Esophagus (tissue), 2 donors: ENCODE measurements around the gene LRIG3. TPM values are rescaled to one million over a fixed set of nuclear protein-coding genes. Genes with fewer than 3 reads are reported as not detected.
"Not testable (repeated sequence)": the region's sequence is repeated elsewhere in the genome, so short reads cannot be mapped to it uniquely, and the experiment has no call there.

Source experiments
- H3K27ac ChIP-seq, 2 donors: one replicate each; pipeline ENCODE4 v1.5.1; 2013; ENCODE audit warnings: low read depth in 2 of 2, mild to moderate bottlenecking in 2 of 2, inconsistent platforms in 1 of 2, low read length in 1 of 2, moderate library complexity in 1 of 2
- H3K27me3 ChIP-seq, 2 donors: one replicate each; pipeline ENCODE4 v1.6.1; 2013; ENCODE audit warnings: low read length in 2 of 2, control low read depth in 1 of 2, mild to moderate bottlenecking in 1 of 2; ENCODE audit not compliant: insufficient read depth in 2 of 2, control insufficient read depth in 1 of 2
- H3K36me3 ChIP-seq, 2 donors: one replicate each; pipeline ENCODE4 v1.6.1; 2013; ENCODE audit warnings: low read length in 1 of 2; ENCODE audit not compliant: control insufficient read depth in 2 of 2, insufficient read depth in 2 of 2
- H3K4me1 ChIP-seq, 2 donors: one replicate each; pipeline ENCODE4 v1.6.1; 2013; ENCODE audit warnings: low read length in 1 of 2; ENCODE audit not compliant: control insufficient read depth in 2 of 2, insufficient read depth in 2 of 2
- H3K4me3 ChIP-seq, 2 donors: one replicate each; pipeline ENCODE4 v1.5.1; 2013; ENCODE audit warnings: low read length in 2 of 2, mild to moderate bottlenecking in 2 of 2, low read depth in 1 of 2, moderate library complexity in 1 of 2
- H3K9me3 ChIP-seq, 2 donors: one replicate each; pipeline ENCODE4 v1.6.1; 2013; ENCODE audit warnings: mild to moderate bottlenecking in 2 of 2, low read depth in 1 of 2, low read length in 1 of 2, moderate library complexity in 1 of 2; ENCODE audit not compliant: control insufficient read depth in 2 of 2, insufficient read depth in 1 of 2
- WGBS, 2 donors: extraction: QIAGEN DNeasy Blood & Tissue Kit; methylation state at CpG; one replicate each; pipeline ENCODE4 v1.1.7; 2013; 5-methylcytosine and 5-hydroxymethylcytosine counted together
- polyA plus RNA-seq, 2 donors: library from polyadenylated mRNA; stranded (reverse); fragments of 200-250 nt; gene quantifications; one replicate each; pipeline ENCODE4 v1.2.3, GENCODE V29; 2013
- donor health status: healthy with polysubstance abuse.
- donor health status: Bipolar disorder and iron deficiency.

LRIG3 gene
- polyA plus RNA-seq, 2 donors: 9.9 to 13.7 TPM

GRCh38 chr12:58959639-58960300 is 39.5 kb upstream of the LRIG3 start:
- Histone ChIP-seq H3K27me3 (no peaks in the 10 kb centered on the region), H3K9me3 (no peaks in the 10 kb centered on the region), H3K4me3 (no peak overlapping the region), H3K4me1 (no peaks in the 10 kb centered on the region), H3K36me3 (no peaks in the 10 kb centered on the region), H3K27ac (no peak overlapping the region)
- WGBS, 2 donors: 65 to 86% methylated on average over 1 of the region's 1 CpG

DNA sequence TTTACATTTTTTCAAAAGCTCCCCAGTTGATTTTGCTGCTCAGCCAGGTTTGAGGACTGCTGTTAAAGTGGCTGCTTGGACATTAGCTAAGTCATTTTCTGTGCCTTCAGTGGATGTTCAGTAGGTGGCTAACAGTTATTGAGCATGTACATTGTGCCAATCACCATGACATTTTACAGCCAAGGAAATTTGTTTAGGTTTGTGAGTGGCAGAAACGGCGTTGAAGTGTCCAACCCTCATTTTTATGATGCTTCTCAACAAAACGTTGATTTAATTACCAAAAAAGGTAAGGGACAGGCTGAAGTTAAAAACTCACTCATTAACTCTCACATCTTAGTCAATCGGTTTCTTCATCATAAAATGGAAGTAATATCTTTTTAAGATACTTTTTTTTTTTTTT is 37.0 kb upstream of the LRIG3 start:
- no peaks in the 10 kb centered on the region for H3K9me3 ChIP-seq
- no peak overlapping the region for H3K4me3 ChIP-seq
- no peaks in the 10 kb centered on the region for H3K27me3 ChIP-seq
- H3K36me3 ChIP-seq: no peaks in the 10 kb centered on the region
- no peak overlapping the region for H3K27ac ChIP-seq
- no peaks in the 10 kb centered on the region for H3K4me1 ChIP-seq
- 82 to 84% methylated on average over 4 of the region's 4 CpGs for WGBS, 2 donors

GRCh38 chr12:58955849-58956248 is 35.5 kb upstream of the LRIG3 start:
- WGBS, 2 donors: 52 to 82% methylated on average over 1 of the region's 1 CpG
- Histone ChIP-seq H3K4me1 (no peaks in the 10 kb centered on the region), H3K27ac (no peak overlapping the region), H3K27me3 (no peaks in the 10 kb centered on the region), H3K4me3 (no peak overlapping the region), H3K9me3 (no peaks in the 10 kb centered on the region), H3K36me3 (no peaks in the 10 kb centered on the region)

- H3K27me3 ChIP-seq: no peaks in the 10 kb centered on the region
- no peaks in the 10 kb centered on the region for H3K36me3 ChIP-seq
- 78 to 84% methylated on average over 3 of the region's 3 CpGs for WGBS, 2 donors
- H3K9me3 ChIP-seq: no peaks in the 10 kb centered on the region
- H3K27ac ChIP-seq: no peak overlapping the region
- H3K4me3 ChIP-seq: no peak overlapping the region
- peaks cover 0 to 2% of the 10 kb centered on the region in 2 donors for H3K4me1 ChIP-seq
Observed at GRCh38 chr12:58954002-58954401, 33.7 kb upstream of the LRIG3 start.

DNA sequence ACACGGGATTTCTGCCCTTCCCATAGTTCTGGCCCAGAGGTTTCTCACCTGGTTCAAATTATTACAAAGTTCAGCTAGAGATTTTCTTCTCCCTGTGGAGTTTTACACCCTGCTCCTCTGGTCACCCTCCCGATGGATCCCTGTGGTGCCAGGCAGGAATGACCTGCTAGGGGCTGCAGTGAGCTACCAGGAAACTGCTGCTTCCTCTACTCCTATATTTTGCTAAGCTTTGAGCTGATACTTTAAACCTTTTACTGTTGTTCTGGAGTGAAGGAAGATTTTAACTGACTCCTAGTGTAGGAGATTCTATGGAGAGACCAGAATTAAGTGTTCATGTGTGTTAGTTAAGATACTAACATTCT is 30.4 kb upstream of the LRIG3 start:
- peaks cover 0 to 2% of the 10 kb centered on the region in 2 donors for H3K4me1 ChIP-seq
- 67 to 70% methylated on average over 2 of the region's 2 CpGs for WGBS, 2 donors
- H3K4me3 ChIP-seq: no peak overlapping the region
- H3K27ac ChIP-seq: no peak overlapping the region
- H3K36me3 ChIP-seq: no peaks in the 10 kb centered on the region
- no peaks in the 10 kb centered on the region for H3K27me3 ChIP-seq
- no peaks in the 10 kb centered on the region for H3K9me3 ChIP-seq

GRCh38 chr12:58949954-58950738 is 29.8 kb upstream of the LRIG3 start:
- not testable (repeated sequence) for H3K36me3 ChIP-seq, H3K9me3 ChIP-seq, H3K4me3 ChIP-seq, H3K27me3 ChIP-seq, H3K4me1 ChIP-seq
- peak overlapping the region in 1 of 2 donors; percentile 26 for H3K27ac ChIP-seq
- 75% methylated on average over 11 of the region's 11 CpGs for WGBS, 2 donors

GRCh38 chr12:58943079-58943478 is 22.8 kb upstream of the LRIG3 start:
- Histone ChIP-seq H3K27ac (no peak overlapping the region), H3K27me3 (no peaks in the 10 kb centered on the region), H3K9me3 (no peaks in the 10 kb centered on the region), H3K36me3 (no peaks in the 10 kb centered on the region), H3K4me1 (no peaks in the 10 kb centered on the region), H3K4me3 (no peak overlapping the region)
- WGBS, 2 donors: 92 to 96% methylated on average over 3 of the region's 3 CpGs

- 80 to 83% methylated on average over 2 of the region's 2 CpGs for WGBS, 2 donors
- Histone ChIP-seq H3K27me3 (no peaks in the 10 kb centered on the region), H3K4me1 (no peaks in the 10 kb centered on the region), H3K4me3 (no peak overlapping the region), H3K36me3 (no peaks in the 10 kb centered on the region), H3K9me3 (no peaks in the 10 kb centered on the region), H3K27ac (no peak overlapping the region)
Observed at GRCh38 chr12:58942345-58942744, 22.0 kb upstream of the LRIG3 start.

DNA sequence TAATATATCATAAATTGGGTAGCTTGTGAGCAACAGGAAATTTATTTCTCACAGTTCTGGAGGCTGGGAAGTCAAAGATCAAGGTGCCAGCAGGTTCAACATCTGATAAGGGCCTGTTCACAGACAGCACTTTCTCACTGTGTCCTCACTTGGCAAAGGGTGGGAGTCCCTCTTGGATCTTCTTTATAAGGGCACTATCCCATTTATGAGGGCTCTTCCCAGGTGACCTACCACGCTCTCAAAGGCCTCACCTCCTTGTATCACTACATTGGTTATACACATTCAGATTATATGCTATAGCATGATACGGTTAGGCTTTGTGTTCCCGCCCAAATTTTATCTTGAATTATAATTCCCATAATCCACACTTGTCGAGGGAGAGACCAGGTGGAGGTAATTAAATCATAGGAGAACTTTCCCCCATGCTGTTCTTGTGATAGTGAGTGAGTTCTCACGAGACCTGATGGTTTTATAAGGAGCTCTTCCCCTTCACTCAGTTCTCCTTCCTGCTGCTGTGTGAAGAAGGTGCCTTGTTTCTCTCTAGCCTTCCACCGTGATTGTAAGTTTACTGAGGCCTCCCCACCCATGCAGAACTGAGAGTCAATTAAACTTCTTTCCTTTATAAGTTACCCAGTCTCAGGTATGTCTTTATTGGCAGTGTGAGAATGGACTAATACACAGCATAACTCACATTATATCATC is 19.2 kb upstream of the LRIG3 start:
- Histone ChIP-seq H3K27ac (no peak overlapping the region), H3K9me3 (no peaks in the 10 kb centered on the region)
- WGBS, 2 donors: 85 to 91% methylated on average over 6 of the region's 6 CpGs

More for the DNA sequence above, 19.2 kb upstream of the LRIG3 start:
- no peak overlapping the region for H3K4me3 ChIP-seq
- H3K27me3 ChIP-seq: no peaks in the 10 kb centered on the region
- H3K4me1 ChIP-seq: no peaks in the 10 kb centered on the region
- no peaks in the 10 kb centered on the region for H3K36me3 ChIP-seq
